ENCODE measurements around the gene RAB1A.

RAB1A gene

GRCh38 chr2:65097844-65098243, 32.1 kb downstream of the RAB1A start:
- no peak for DNase-seq (ENCODE audit: low read depth in 2 of 3, low spot score in 1 of 3)

GRCh38 chr2:65096948-65097347, 33.0 kb downstream of the RAB1A start:
- DNase-seq (ENCODE audit: low read depth in 2 of 3, low spot score in 1 of 3) = no peak

GRCh38 chr2:65093211-65093610, 36.7 kb downstream of the RAB1A start:
- no peak for DNase-seq (ENCODE audit: low read depth in 2 of 3, low spot score in 1 of 3)

- DNase-seq (ENCODE audit: low read depth in 2 of 3, low spot score in 1 of 3) = no peak
Measured at GRCh38 chr2:65092791-65093190, 37.1 kb downstream of the RAB1A start.

- DNase-seq (ENCODE audit: low read depth in 2 of 3, low spot score in 1 of 3) = no peak
Measured at GRCh38 chr2:65085148-65085547, 44.8 kb downstream of the RAB1A start.

GRCh38 chr2:65081232-65081685, 48.6 kb downstream of the RAB1A start:
- no peak for DNase-seq (ENCODE audit: low read depth in 2 of 3, low spot score in 1 of 3)

- no peak for DNase-seq (ENCODE audit: low read depth in 2 of 3, low spot score in 1 of 3)
Measured at GRCh38 chr2:65079017-65079416, 50.9 kb downstream of the RAB1A start.

GRCh38 chr2:65077898-65078297, 52.0 kb downstream of the RAB1A start:
- DNase-seq (ENCODE audit: low read depth in 2 of 3, low spot score in 1 of 3) = no peak

- DNase-seq (ENCODE audit: low read depth in 2 of 3, low spot score in 1 of 3) = no peak
Measured at GRCh38 chr2:65076345-65076710, 53.6 kb downstream of the RAB1A start.

GRCh38 chr2:65075605-65076344, 54.1 kb downstream of the RAB1A start:
- no peak for DNase-seq (ENCODE audit: low read depth in 2 of 3, low spot score in 1 of 3)

- no peak for DNase-seq (ENCODE audit: low read depth in 2 of 3, low spot score in 1 of 3)
Measured at GRCh38 chr2:65075176-65075575, 54.7 kb downstream of the RAB1A start.

- no peak for DNase-seq (ENCODE audit: low read depth in 2 of 3, low spot score in 1 of 3)
Measured at GRCh38 chr2:65073879-65074565, 55.9 kb downstream of the RAB1A start.

- no peak for DNase-seq (ENCODE audit: low read depth in 2 of 3, low spot score in 1 of 3)
Measured at GRCh38 chr2:65072181-65072970, 57.5 kb downstream of the RAB1A start.

- DNase-seq (ENCODE audit: low read depth in 2 of 3, low spot score in 1 of 3) = no peak
Measured at GRCh38 chr2:65071499-65072180, 58.3 kb downstream of the RAB1A start.

- no peak for DNase-seq (ENCODE audit: low read depth in 2 of 3, low spot score in 1 of 3)
Measured at GRCh38 chr2:65070856-65071255, 59.0 kb downstream of the RAB1A start.

GRCh38 chr2:65070172-65070830, 59.6 kb downstream of the RAB1A start:
- no peak for DNase-seq (ENCODE audit: low read depth in 2 of 3, low spot score in 1 of 3)

- no peak for DNase-seq (ENCODE audit: low read depth in 2 of 3, low spot score in 1 of 3)
Measured at GRCh38 chr2:65069439-65069824, 60.5 kb downstream of the RAB1A start.

- no peak for DNase-seq (ENCODE audit: low read depth in 2 of 3, low spot score in 1 of 3)
Measured at GRCh38 chr2:65067806-65068553, 61.9 kb downstream of the RAB1A start.

GRCh38 chr2:65064728-65065552, 65.0 kb downstream of the RAB1A start:
- DNase-seq (ENCODE audit: low read depth in 2 of 3, low spot score in 1 of 3) = peak in 1 of 3 donors; percentile 28

Measured in stimulated activated CD4-positive, alpha-beta T cell treated with anti-CD3 and anti-CD28 coated beads, Interleukin-12 subunit alpha, Interleukin-12 subunit beta, amount 100 ng/mL, for 48 hours (primary cell).